Lower leg skin (tissue), 3 donors: ENCODE results near the gene TMEM95.

Experiments
- POLR2A ChIP-seq, 2 donors: fragments of 450-650 bp; IDR thresholded peaks; one replicate each; pipeline ENCODE4 v1.6.1; 2016 to 2017; ENCODE audit warnings: antibody characterized with exemption in 2 of 2, mild to moderate bottlenecking in 1 of 2, moderate library complexity in 1 of 2
- TF ChIP-seq, protein P1 (sequence below), 3 donors: fragments of 450-650 bp; IDR thresholded peaks; one replicate each; pipeline ENCODE4 v1.5.1; 2016; ENCODE audit warnings: antibody characterized with exemption in 3 of 3, mild to moderate bottlenecking in 3 of 3, moderate library complexity in 2 of 3

DNA sequence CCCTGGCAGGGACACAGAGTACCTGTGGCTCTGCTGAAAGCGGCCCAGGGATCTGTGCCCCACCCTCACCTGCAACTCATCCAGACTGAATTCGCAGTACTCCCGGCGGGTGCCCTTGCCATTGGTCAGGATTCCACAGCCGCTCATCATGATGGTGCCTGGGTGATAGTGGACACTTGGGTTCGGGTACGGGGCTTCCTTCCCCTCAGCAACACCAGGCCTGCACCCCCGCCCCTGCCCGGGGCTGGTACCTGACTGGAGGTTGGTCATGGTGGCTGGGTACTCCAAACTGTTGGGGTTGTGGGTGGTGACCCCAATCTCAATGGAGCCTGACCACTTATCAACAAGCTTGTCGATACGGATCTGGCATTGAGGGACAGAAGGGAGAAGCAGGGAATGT is 28.8 kb upstream of the TMEM95 start:
- TF ChIP-seq, protein P1, sequence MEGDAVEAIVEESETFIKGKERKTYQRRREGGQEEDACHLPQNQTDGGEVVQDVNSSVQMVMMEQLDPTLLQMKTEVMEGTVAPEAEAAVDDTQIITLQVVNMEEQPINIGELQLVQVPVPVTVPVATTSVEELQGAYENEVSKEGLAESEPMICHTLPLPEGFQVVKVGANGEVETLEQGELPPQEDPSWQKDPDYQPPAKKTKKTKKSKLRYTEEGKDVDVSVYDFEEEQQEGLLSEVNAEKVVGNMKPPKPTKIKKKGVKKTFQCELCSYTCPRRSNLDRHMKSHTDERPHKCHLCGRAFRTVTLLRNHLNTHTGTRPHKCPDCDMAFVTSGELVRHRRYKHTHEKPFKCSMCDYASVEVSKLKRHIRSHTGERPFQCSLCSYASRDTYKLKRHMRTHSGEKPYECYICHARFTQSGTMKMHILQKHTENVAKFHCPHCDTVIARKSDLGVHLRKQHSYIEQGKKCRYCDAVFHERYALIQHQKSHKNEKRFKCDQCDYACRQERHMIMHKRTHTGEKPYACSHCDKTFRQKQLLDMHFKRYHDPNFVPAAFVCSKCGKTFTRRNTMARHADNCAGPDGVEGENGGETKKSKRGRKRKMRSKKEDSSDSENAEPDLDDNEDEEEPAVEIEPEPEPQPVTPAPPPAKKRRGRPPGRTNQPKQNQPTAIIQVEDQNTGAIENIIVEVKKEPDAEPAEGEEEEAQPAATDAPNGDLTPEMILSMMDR (IDR thresholded peaks at IDR 0.05): no peak
- TF ChIP-seq POLR2A (IDR thresholded peaks at IDR 0.05): no peak
